Retina (tissue), 1 donor: ENCODE data around the gene CETP.
A peak's percentile ranks its signal among the peaks of the same experiment; 100 is the strongest.
"Not testable (repeated sequence)": the region's sequence is repeated elsewhere in the genome, so short reads cannot be mapped to it uniquely, and the experiment has no call there.

ENCODE experiments used
- DNase-seq: peaks from one replicate; pipeline ENCODE4 v3.0.0-alpha.2; 2016

The CETP gene

GRCh38 chr16:56934599-56935145 is 27.1 kb upstream of the CETP start:
- DNase-seq: not testable (repeated sequence)

- no peak for DNase-seq
Observed at GRCh38 chr16:56935201-56935600, 26.5 kb upstream of the CETP start.

- DNase-seq: no peak
Observed at GRCh38 chr16:56936491-56936890, 25.3 kb upstream of the CETP start.

GRCh38 chr16:56936950-56937349 is 24.8 kb upstream of the CETP start:
- DNase-seq: no peak

GRCh38 chr16:56938664-56939513 is 22.9 kb upstream of the CETP start:
- no peak for DNase-seq

- no peak for DNase-seq
Observed at GRCh38 chr16:56939801-56940200, 21.9 kb upstream of the CETP start.

- no peak for DNase-seq
Observed at GRCh38 chr16:56941092-56941491, 20.7 kb upstream of the CETP start.

- no peak for DNase-seq
Observed at GRCh38 chr16:56941856-56942331, 19.9 kb upstream of the CETP start.

GRCh38 chr16:56943761-56944375 is 17.9 kb upstream of the CETP start:
- no peak for DNase-seq

- DNase-seq: no peak
Observed at GRCh38 chr16:56944954-56945839, 16.6 kb upstream of the CETP start.

GRCh38 chr16:56945847-56946527 is 15.8 kb upstream of the CETP start:
- DNase-seq: no peak

- DNase-seq: no peak
Observed at GRCh38 chr16:56946767-56947603, 14.8 kb upstream of the CETP start.

- DNase-seq: no peak
Observed at GRCh38 chr16:56947604-56947995, 14.2 kb upstream of the CETP start.

GRCh38 chr16:56948234-56948633 is 13.5 kb upstream of the CETP start:
- no peak for DNase-seq

- DNase-seq: no peak
Observed at GRCh38 chr16:56950051-56950450, 11.7 kb upstream of the CETP start.

- no peak for DNase-seq
Observed at GRCh38 chr16:56950455-56950854, 11.3 kb upstream of the CETP start.

- peak; percentile 63 for DNase-seq
Observed at GRCh38 chr16:56950881-56951771, 10.6 kb upstream of the CETP start.

GRCh38 chr16:56953006-56953405 is 8.7 kb upstream of the CETP start:
- no peak for DNase-seq

- DNase-seq: no peak
Observed at GRCh38 chr16:56956076-56956475, 5.7 kb upstream of the CETP start.

- DNase-seq: no peak
Observed at GRCh38 chr16:56956756-56957155, 5.0 kb upstream of the CETP start.
